Hepatocyte (in vitro differentiated cells): Measurements from ENCODE around the gene STK38.

Experiments
- CTCF ChIP-seq: fragments of 200-600 bp; sonication (generic); IDR thresholded peaks from 2 replicates; pipeline ENCODE4 v1.5.1; 2016; ENCODE audit warnings: antibody characterized with exemption, mild to moderate bottlenecking; ENCODE audit not compliant: poor library complexity
- EZH2 ChIP-seq: fragments of 200-600 bp; sonication (generic); IDR thresholded peaks from 2 replicates; pipeline ENCODE4 v1.6.1; 2016; ENCODE audit warnings: antibody characterized with exemption, mild to moderate bottlenecking, borderline replicate concordance

- TF ChIP-seq CTCF (no peak), EZH2 (no peak)
Observed at GRCh38 chr6:36539814-36540568, 7.3 kb downstream of the STK38 start.
